K562 treated with DMSO at 1 percent for 12 hours (cell line): Measurements from ENCODE around the gene DDX49. TPM values are rescaled to one million over a fixed set of nuclear protein-coding genes. Genes with fewer than 3 reads are reported as not detected.

ENCODE experiments used
- total RNA-seq: library from RNA; unstranded; fragments of 300-600 nt; gene quantifications from 2 replicates; pipeline ENCODE4 v1.2.3, GENCODE V29; 2022; ENCODE audit not compliant: insufficient read depth

DDX49 gene, protein sequence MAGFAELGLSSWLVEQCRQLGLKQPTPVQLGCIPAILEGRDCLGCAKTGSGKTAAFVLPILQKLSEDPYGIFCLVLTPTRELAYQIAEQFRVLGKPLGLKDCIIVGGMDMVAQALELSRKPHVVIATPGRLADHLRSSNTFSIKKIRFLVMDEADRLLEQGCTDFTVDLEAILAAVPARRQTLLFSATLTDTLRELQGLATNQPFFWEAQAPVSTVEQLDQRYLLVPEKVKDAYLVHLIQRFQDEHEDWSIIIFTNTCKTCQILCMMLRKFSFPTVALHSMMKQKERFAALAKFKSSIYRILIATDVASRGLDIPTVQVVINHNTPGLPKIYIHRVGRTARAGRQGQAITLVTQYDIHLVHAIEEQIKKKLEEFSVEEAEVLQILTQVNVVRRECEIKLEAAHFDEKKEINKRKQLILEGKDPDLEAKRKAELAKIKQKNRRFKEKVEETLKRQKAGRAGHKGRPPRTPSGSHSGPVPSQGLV
- 66.8 and 82.9 TPM in 2 replicates for total RNA-seq

DNA sequence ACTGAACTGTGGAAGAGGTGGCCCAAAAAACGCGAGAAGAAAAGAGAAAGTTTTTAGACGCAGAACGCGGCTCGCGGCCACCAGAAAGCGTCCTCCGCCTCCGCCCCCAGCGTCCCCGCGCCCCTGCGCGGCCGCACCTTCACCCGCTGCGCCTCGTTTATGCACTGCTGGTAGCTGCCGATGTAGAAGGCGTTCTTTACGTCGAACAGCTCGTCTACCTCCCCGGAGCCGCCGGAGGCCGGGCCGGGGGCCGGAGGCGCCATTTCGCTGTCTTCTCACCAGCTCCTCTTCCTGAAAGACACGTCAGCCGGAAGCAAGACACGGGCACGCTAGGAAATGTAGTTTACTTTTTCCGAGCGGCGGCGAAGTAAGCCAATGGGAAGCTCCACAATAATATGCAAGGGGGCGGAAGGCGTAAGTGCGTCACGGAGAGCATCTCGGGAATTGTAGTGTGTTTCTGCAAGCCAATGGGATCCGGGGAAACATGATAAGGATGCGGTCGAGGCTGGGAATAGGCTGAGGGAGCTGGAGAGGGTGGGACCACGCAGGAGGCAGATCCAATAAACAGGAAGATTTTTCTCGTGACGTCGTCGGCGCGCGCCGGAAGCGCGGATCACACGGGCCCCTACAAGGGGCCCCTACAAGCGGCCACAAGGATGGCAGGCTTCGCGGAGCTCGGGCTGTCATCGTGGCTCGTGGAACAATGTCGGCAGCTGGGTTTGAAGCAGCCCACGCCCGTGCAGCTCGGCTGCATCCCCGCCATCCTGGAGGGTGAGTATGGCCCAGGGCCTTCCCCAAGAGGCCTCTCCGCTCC is at the start of gene DDX49, which contains the start of gene COPE:
Gene DDX49 (plus strand): TSS at position 630 of the 814 bp plus-strand sequence. CDS start 27 bp downstream, at position 657.
Gene COPE (minus strand): TSS at position 302 of the 814 bp plus-strand sequence. CDS start 39 bp downstream, at position 263.

DNA sequence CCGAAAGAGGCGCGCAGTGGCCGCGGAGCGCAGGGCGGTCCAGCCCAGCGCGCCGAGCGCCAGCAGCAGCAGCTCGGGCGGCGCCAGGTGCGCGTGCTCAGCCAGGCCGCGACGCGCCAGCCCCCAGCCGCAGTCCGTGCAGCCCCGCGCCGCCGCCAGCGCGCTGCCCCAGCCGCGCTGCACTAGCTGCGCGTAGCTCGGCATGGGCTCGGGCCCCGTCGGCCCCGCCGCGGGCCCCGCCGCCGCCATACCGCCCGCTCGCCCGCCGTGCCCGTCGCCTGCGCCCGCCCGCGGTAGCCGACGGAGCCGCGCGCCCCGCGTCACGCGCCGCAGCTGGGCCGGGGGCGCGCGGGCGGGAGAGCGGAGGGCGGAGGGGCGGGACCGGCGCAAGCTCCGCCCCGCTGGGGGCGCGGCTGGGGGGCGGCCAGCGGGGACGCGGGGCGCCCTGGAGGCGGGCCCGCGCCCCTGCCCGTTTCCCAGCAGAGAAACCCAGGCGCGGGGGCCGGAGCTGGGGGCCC is 23.6 kb upstream of the DDX49 start, which contains the start of gene CERS1:
Gene CERS1 (minus strand): TSS at position 335 of the 518 bp plus-strand sequence. CDS start 86 bp downstream, at position 249.

DNA sequence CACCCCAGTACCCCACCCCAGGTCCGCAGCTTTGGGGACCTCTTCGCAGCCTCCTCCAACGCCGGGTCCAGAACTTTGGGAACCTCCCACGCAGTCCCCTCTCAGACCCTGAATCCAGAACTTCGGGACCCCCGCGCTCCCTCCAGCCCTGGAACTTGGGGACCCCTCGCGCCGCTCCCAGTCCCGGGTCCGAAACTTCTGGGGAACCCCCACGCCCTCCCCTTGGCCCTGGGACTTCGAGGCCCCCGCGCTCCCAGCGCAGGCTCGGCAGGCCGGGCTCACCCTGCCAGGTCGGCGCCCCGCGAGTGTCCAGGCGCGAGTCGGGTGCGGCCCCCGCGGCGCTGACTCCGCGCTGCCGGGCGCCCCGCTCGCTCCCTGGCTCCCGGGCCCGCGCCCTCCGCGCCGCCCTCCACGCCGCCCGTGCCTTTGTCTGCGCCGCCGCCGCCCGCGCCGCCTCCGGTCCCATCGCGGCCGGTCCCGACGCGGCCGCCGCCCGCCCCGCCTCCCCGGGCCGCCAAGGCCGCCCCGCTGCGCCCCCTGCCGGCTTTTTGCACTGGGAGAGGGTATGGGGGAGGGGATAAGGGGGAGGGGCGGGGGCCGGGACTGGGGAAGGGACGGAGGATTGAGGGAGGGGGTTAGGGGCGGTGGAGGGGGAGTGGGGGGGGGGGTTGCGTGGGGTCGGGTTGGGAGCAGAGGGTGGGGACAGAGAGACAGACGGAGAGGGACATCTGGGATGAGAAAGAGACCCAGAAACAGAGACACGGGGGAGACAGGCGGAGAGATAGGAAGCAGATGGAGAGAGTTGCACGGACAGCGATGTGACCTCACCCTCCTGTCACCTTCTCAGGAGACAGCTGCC is 21.5 kb downstream of the DDX49 start, which contains the start of gene HOMER3:
Gene HOMER3 (minus strand): TSS at position 449 of the 859 bp plus-strand sequence. CDS start 2,235 bp downstream, outside the sequence.

Other genes with a start within 250 kb of the DDX49 start
- gene CRTC1, start 236.0 kb upstream of the DDX49 start, total RNA-seq = 11.3 and 15.6 TPM in 2 replicates
- not detected in 2 replicates for gene COMP, start 128.4 kb upstream of the DDX49 start, total RNA-seq
- gene UPF1, start 87.8 kb upstream of the DDX49 start, total RNA-seq = 43.6 and 72.0 TPM in 2 replicates
- gene CERS1, start 23.6 kb upstream of the DDX49 start, total RNA-seq = 0.48 TPM in 2 replicates
- 371 and 510 TPM in 2 replicates for gene COPE, start 328 bp upstream of the DDX49 start, total RNA-seq
- gene HOMER3, start 21.5 kb downstream of the DDX49 start, total RNA-seq = 7.5 and 8.3 TPM in 2 replicates
- 39.5 and 84.6 TPM in 2 replicates for gene SUGP2, start 113.8 kb downstream of the DDX49 start, total RNA-seq
- gene ARMC6, start 113.9 kb downstream of the DDX49 start, total RNA-seq = 28.6 and 29.5 TPM in 2 replicates
- gene SLC25A42, start 144.3 kb downstream of the DDX49 start, total RNA-seq = 26.2 and 34.5 TPM in 2 replicates
- gene TMEM161A, start 218.8 kb downstream of the DDX49 start, total RNA-seq = 36.8 and 38.4 TPM in 2 replicates